Immature natural killer cell (primary cell): ENCODE measurements around the gene TMEM270. TPM values are rescaled to one million over a fixed set of nuclear protein-coding genes. Genes with fewer than 3 reads are reported as not detected.
"Not testable (repeated sequence)": the region's sequence is repeated elsewhere in the genome, so short reads cannot be mapped to it uniquely, and the experiment has no call there.

ENCODE experiments used
- DNase-seq, 3 donors: peaks; one replicate each; pipeline ENCODE4 v3.0.0; 2022; ENCODE audit warnings: mixed read lengths in 1 of 3
- H3K27ac Mint-ChIP-seq, 6 donors: one replicate each; pipeline ENCODE4 v1.8.0; 2020; ENCODE audit warnings: mixed read lengths in 6 of 6, mild to moderate bottlenecking in 5 of 6, inconsistent platforms in 4 of 6, moderate library complexity in 3 of 6
- H3K27me3 Mint-ChIP-seq, 3 donors: one replicate each; pipeline ENCODE4 v1.8.0; 2020 to 2021; ENCODE audit warnings: low read depth in 3 of 3, mild to moderate bottlenecking in 3 of 3, mixed read lengths in 3 of 3, moderate library complexity in 3 of 3, inconsistent platforms in 1 of 3
- H3K36me3 Mint-ChIP-seq, 3 donors: one replicate each; pipeline ENCODE4 v1.8.0; 2020; ENCODE audit warnings: mixed read lengths in 3 of 3, inconsistent platforms in 2 of 3, mild to moderate bottlenecking in 2 of 3
- H3K4me1 Mint-ChIP-seq, 2 donors: one replicate each; pipeline ENCODE4 v1.8.0; 2020; ENCODE audit warnings: inconsistent platforms in 2 of 2, mild to moderate bottlenecking in 2 of 2, mixed read lengths in 2 of 2, moderate library complexity in 1 of 2
- H3K4me3 Mint-ChIP-seq, 5 donors: one replicate each; pipeline ENCODE4 v1.8.0; 2020; ENCODE audit warnings: mild to moderate bottlenecking in 5 of 5, mixed read lengths in 5 of 5, inconsistent platforms in 3 of 5, moderate library complexity in 3 of 5
- H3K9me3 Mint-ChIP-seq, 6 donors: one replicate each; pipeline ENCODE4 v1.8.0; 2020; ENCODE audit warnings: mild to moderate bottlenecking in 6 of 6, mixed read lengths in 6 of 6, inconsistent platforms in 4 of 6, moderate library complexity in 3 of 6
- polyA plus RNA-seq, 3 donors: library from polyadenylated mRNA; unstranded; fragments of 300-500 nt; fragmentation: Illumina TruSeq; gene quantifications; one replicate each; pipeline ENCODE4 v1.2.3, GENCODE V29; 2021

TMEM270 gene
- polyA plus RNA-seq, 3 donors from 2014 or later, result not detected

- Mint-ChIP-seq H3K4me1 (peaks cover 6 to 8% of the 10 kb centered on the region in 2 donors), H3K36me3 (no peaks in the 10 kb centered on the region), H3K27ac (no peak overlapping the region), H3K4me3 (no peak overlapping the region), H3K9me3 (no peaks in the 10 kb centered on the region), H3K27me3 (peaks cover 0 to 5% (median 3%) of the 10 kb centered on the region in 3 donors)
- DNase-seq, result no peak
Observed at GRCh38 chr7:73839743-73840714, 20.9 kb upstream of the TMEM270 start.

- no peak for DNase-seq
- Mint-ChIP-seq H3K36me3 (no peaks in the 10 kb centered on the region), H3K27ac (no peak overlapping the region), H3K9me3 (no peaks in the 10 kb centered on the region), H3K4me3 (peak overlapping the region in 4 of 5 donors; percentile 10 to 52 (median 29)), H3K27me3 (peaks cover 0 to 5% (median 3%) of the 10 kb centered on the region in 3 donors), H3K4me1 (peaks cover 6 to 8% of the 10 kb centered on the region in 2 donors)
Observed at GRCh38 chr7:73840715-73841379, 20.1 kb upstream of the TMEM270 start.

- no peak overlapping the region for H3K27ac Mint-ChIP-seq
- H3K4me3 Mint-ChIP-seq, result peak overlapping the region; percentile 85 to 89 (median 88)
Observed at GRCh38 chr7:73841689-73842066, 19.3 kb upstream of the TMEM270 start.

GRCh38 chr7:73842067-73842976 lies 18.6 kb upstream of the TMEM270 start, which contains the start of gene METTL27:
METTL27 (minus strand) TSS chr7:73842516; CDS start chr7:73842140, 376 bp downstream.
- Mint-ChIP-seq H3K27ac (peak within 1 kb of the TSS in 5 of 6 donors; percentile 49 to 88 (median 53)), H3K4me3 (peak within 1 kb of the TSS; percentile 85 to 89 (median 88)), H3K4me1 (peaks cover 6 to 8% of the 10 kb centered on the region in 2 donors), H3K9me3 (no peaks in the 10 kb centered on the region), H3K27me3 (peaks cover 0 to 5% (median 3%) of the 10 kb centered on the region in 3 donors), H3K36me3 (no peaks in the 10 kb centered on the region)
- DNase-seq, result peak; percentile 83 to 89 (median 87)

More at GRCh38 chr7:73841689-73842066, 19.3 kb upstream of the TMEM270 start:
- H3K9me3 Mint-ChIP-seq, result no peaks in the 10 kb centered on the region
- H3K27me3 Mint-ChIP-seq, result peaks cover 0 to 5% (median 3%) of the 10 kb centered on the region in 3 donors
- DNase-seq, result no peak
- H3K36me3 Mint-ChIP-seq, result no peaks in the 10 kb centered on the region
- H3K4me1 Mint-ChIP-seq, result peaks cover 6 to 8% of the 10 kb centered on the region in 2 donors

- no peak overlapping the region for H3K27ac Mint-ChIP-seq
- no peaks in the 10 kb centered on the region for H3K36me3 Mint-ChIP-seq
- H3K4me3 Mint-ChIP-seq, result peak overlapping the region; percentile 24 to 85 (median 36)
- H3K9me3 Mint-ChIP-seq, result no peaks in the 10 kb centered on the region
- H3K27me3 Mint-ChIP-seq, result peaks cover 0 to 3% (median 2%) of the 10 kb centered on the region in 3 donors
- peaks cover 6 to 8% of the 10 kb centered on the region in 2 donors for H3K4me1 Mint-ChIP-seq
- DNase-seq, result no peak
Observed at GRCh38 chr7:73844131-73844547, 16.8 kb upstream of the TMEM270 start.

GRCh38 chr7:73844848-73845460 lies 16.0 kb upstream of the TMEM270 start:
- Mint-ChIP-seq H3K9me3 (no peaks in the 10 kb centered on the region), H3K4me3 (peak overlapping the region in 1 of 5 donors; percentile 2), H3K36me3 (no peaks in the 10 kb centered on the region), H3K4me1 (peaks cover 6 to 8% of the 10 kb centered on the region in 2 donors), H3K27me3 (peaks cover 0 to 5% (median 2%) of the 10 kb centered on the region in 3 donors), H3K27ac (peak overlapping the region in 1 of 6 donors; percentile 21)
- DNase-seq, result no peak

GRCh38 chr7:73845701-73846195 lies 15.2 kb upstream of the TMEM270 start:
- H3K9me3 Mint-ChIP-seq, H3K27me3 Mint-ChIP-seq: not testable (repeated sequence)

GRCh38 chr7:73847941-73848723 lies 12.8 kb upstream of the TMEM270 start:
- DNase-seq, result no peak
- peaks cover 0 to 8% of the 10 kb centered on the region in 2 donors for H3K4me1 Mint-ChIP-seq
- no peak overlapping the region for H3K27ac Mint-ChIP-seq
- H3K9me3 Mint-ChIP-seq, result no peaks in the 10 kb centered on the region
- H3K36me3 Mint-ChIP-seq, result no peaks in the 10 kb centered on the region
- no peak overlapping the region for H3K4me3 Mint-ChIP-seq
- H3K27me3 Mint-ChIP-seq, result peaks cover 1 to 6% (median 2%) of the 10 kb centered on the region in 3 donors

More at GRCh38 chr7:73845701-73846195, 15.2 kb upstream of the TMEM270 start:
- not testable (repeated sequence) for H3K4me3 Mint-ChIP-seq, H3K4me1 Mint-ChIP-seq, DNase-seq, H3K36me3 Mint-ChIP-seq, H3K27ac Mint-ChIP-seq

GRCh38 chr7:73850781-73851207 lies 10.2 kb upstream of the TMEM270 start:
- no peak for DNase-seq
- Mint-ChIP-seq H3K27me3 (peaks cover 1 to 13% (median 10%) of the 10 kb centered on the region in 3 donors), H3K27ac (no peak overlapping the region), H3K4me1 (peaks cover 0 to 5% of the 10 kb centered on the region in 2 donors), H3K9me3 (no peaks in the 10 kb centered on the region), H3K36me3 (no peaks in the 10 kb centered on the region), H3K4me3 (no peak overlapping the region)

GRCh38 chr7:73851410-73852338 lies 9.3 kb upstream of the TMEM270 start:
- H3K4me3 Mint-ChIP-seq, result no peak overlapping the region
- H3K9me3 Mint-ChIP-seq, result no peaks in the 10 kb centered on the region
- peaks cover 0 to 5% of the 10 kb centered on the region in 2 donors for H3K4me1 Mint-ChIP-seq
- DNase-seq, result no peak
- peaks cover 5 to 15% (median 10%) of the 10 kb centered on the region in 3 donors for H3K27me3 Mint-ChIP-seq
- no peaks in the 10 kb centered on the region for H3K36me3 Mint-ChIP-seq
- H3K27ac Mint-ChIP-seq, result no peak overlapping the region

- Mint-ChIP-seq H3K27me3 (peaks cover 6 to 17% (median 10%) of the 10 kb centered on the region in 3 donors), H3K9me3 (no peaks in the 10 kb centered on the region), H3K36me3 (no peaks in the 10 kb centered on the region), H3K4me1 (peaks cover 0 to 5% of the 10 kb centered on the region in 2 donors), H3K4me3 (no peak overlapping the region), H3K27ac (no peak overlapping the region)
- DNase-seq, result no peak
Observed at GRCh38 chr7:73852500-73852899, 8.5 kb upstream of the TMEM270 start.
